Omental fat pad (tissue), 4 donors: Measurements from ENCODE around the gene CELSR1. TPM values are rescaled to one million over a fixed set of nuclear protein-coding genes. Genes with fewer than 3 reads are reported as not detected.

Experiments
- ATAC-seq: fragments of 150-250 bp; one replicate; pipeline ENCODE4 v1.9.1; 2016; ENCODE audit warnings: mild to moderate bottlenecking, moderate library complexity; ENCODE audit not compliant: low FRiP score
- DNase-seq: peaks from one replicate; pipeline ENCODE4 v3.0.0-alpha.2; 2019; ENCODE audit warnings: low spot score
- CTCF ChIP-seq, 3 donors: fragments of 450-650 bp; IDR thresholded peaks; one replicate each; pipeline ENCODE4 v1.5.1; 2016 to 2017; ENCODE audit warnings: antibody characterized with exemption in 3 of 3, mild to moderate bottlenecking in 3 of 3, moderate library complexity in 2 of 3
- total RNA-seq, 4 donors: library from RNA; depleted of rRNA; stranded (reverse); fragments of >200 nt; gene quantifications; one replicate each; pipeline ENCODE4 v1.1.0, GENCODE V29; 2016

CELSR1 gene
- total RNA-seq, 4 donors from 2014 or later = 1.3 to 5.9 (median 2.7) TPM

DNA sequence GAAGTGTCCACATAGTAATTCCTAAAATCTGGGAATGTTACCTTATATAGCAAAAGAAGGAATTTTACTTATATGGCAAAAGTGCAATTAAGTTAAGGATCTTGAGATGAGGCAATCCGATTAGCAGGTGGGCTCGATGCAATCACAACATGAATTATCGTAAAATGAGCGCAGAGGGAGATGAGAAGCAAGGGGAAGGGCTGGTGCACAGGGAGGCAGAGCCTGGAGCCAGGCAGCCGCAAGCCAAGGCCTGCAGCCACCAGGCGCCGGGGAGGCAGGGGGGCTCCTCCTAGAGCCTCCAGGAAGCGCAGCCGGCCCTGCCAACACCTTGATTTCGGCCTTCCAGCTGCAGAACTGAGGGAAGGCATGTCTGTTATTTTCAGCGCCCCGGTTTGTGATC is 85.7 kb downstream of the CELSR1 start:
- ATAC-seq (no peak), DNase-seq (no peak)
- TF ChIP-seq CTCF (IDR thresholded peaks at IDR 0.05) = no peak

GRCh38 chr22:46450931-46451561 is 86.4 kb downstream of the CELSR1 start:
- no peak for ATAC-seq
- no peak for TF ChIP-seq CTCF (IDR thresholded peaks at IDR 0.05)
- no peak for DNase-seq

DNA sequence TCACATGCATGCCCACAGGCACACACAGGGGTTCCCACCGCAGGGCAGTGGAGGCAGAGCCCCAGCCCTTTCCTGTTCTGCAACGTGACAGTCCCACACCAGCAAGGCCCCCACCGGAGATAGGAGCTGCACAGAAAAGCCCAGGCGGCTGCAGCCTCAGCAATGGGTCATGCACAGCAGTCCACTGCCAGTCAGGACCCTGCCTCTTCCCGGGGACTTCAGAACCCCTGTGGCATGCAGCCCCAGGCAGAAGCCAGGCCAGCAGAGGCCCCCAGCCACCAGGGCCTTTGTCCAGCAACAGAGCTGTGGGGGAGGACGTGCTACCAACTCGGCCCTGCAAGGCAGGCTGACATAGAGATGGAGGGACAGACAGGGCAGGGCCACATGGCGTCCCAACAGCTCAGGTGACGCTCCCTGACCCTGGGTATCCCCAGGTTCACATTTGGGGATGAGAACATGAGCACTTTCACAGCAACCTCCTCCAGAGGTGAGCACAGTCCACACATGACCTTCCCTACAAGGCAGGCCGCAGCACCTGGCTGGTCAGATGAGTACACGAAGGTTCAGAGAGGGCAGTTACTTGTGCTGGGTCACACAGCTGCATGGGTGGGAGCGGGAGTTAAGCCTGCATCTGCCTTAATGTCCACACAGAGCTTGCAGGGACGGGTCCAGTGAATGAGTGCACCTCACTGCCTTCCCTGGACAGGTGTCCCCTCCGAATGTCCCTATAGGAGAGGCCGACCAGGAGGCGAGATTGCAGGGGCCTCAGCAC is 87.3 kb downstream of the CELSR1 start:
- ATAC-seq = no peak
- TF ChIP-seq CTCF (IDR thresholded peaks at IDR 0.05) = no peak
- no peak for DNase-seq

GRCh38 chr22:46449116-46449691 is 88.2 kb downstream of the CELSR1 start:
- DNase-seq = no peak
- no peak for ATAC-seq
- TF ChIP-seq CTCF (IDR thresholded peaks at IDR 0.05) = no peak

GRCh38 chr22:46448333-46448732 is 89.1 kb downstream of the CELSR1 start:
- TF ChIP-seq CTCF (IDR thresholded peaks at IDR 0.05) = no peak

GRCh38 chr22:46447906-46448305 is 89.5 kb downstream of the CELSR1 start:
- no peak for ATAC-seq
- TF ChIP-seq CTCF (IDR thresholded peaks at IDR 0.05) = no peak
- DNase-seq = no peak

More at GRCh38 chr22:46448333-46448732, 89.1 kb downstream of the CELSR1 start:
- no peak for DNase-seq
- no peak for ATAC-seq
